Pancreas (tissue), 10 donors: ENCODE results near the gene METTL18. TPM values are rescaled to one million over a fixed set of nuclear protein-coding genes. Genes with fewer than 3 reads are reported as not detected.
"Not testable (repeated sequence)": the region's sequence is repeated elsewhere in the genome, so short reads cannot be mapped to it uniquely, and the experiment has no call there.

ENCODE experiments used
- ATAC-seq, 4 donors: fragments of 200-7000 bp; cut with Tn5 transposase; one replicate each; pipeline versions ENCODE4 v1.8.0 to v1.9.1; 2020; ENCODE audit warnings: mild to moderate bottlenecking in 4 of 4, moderate library complexity in 4 of 4
- DNase-seq, 6 donors: peaks; one replicate each; pipeline ENCODE4 v3.0.0-alpha.2; 2020
- FAIRE-seq: peaks from 2 replicates; lab custom pipeline; 2012; peaks lifted over from hg19 to GRCh38; lab: Jason Lieb, UNC
- H3K27ac ChIP-seq, 4 donors: fragments of 200-600 bp; sonication (generic); 1 replicate in 3 of 4; 2 replicates in 1 of 4; pipeline versions ENCODE4 v1.5.0 to v1.8.0; 2020
- H3K27me3 ChIP-seq, 4 donors: fragments of 200-600 bp; one replicate each; pipeline ENCODE4 v1.8.0; 2021
- H3K36me3 ChIP-seq, 3 donors: fragments of 200-600 bp; sonication (generic) in 1 of 3; one replicate each; pipeline versions ENCODE4 v1.5.0 to v1.8.0; 2020 to 2021
- H3K4me1 ChIP-seq, 3 donors: fragments of 200-600 bp; one replicate each; pipeline ENCODE4 v1.8.0; 2021
- H3K4me3 ChIP-seq, 4 donors: fragments of 200-600 bp; sonication (generic) in 2 of 4; one replicate each; pipeline versions ENCODE4 v1.5.0 to v1.8.0; 2020 to 2021
- H3K9me3 ChIP-seq, 4 donors: fragments of 200-600 bp; one replicate each; pipeline ENCODE4 v1.8.0; 2021
- CTCF ChIP-seq, 4 donors: fragments of 200-600 bp; sonication (generic) in 3 of 4; IDR thresholded peaks; one replicate each; pipeline versions ENCODE4 v1.5.0 to v1.8.0; 2021; ENCODE audit warnings: antibody characterized with exemption in 4 of 4
- WGBS, 2 donors: extraction: QIAGEN DNeasy Blood & Tissue Kit; methylation state at CpG; one replicate each; pipeline ENCODE4 v1.1.7; 2013; 5-methylcytosine and 5-hydroxymethylcytosine counted together
- intact Hi-C, 3 donors: fragments of 100-400 bp; cut with DNase I; formaldehyde crosslinking; loops; one replicate each; pipeline versions ENCODE4 v1.11.1 to v1.14.2; 2022
- polyA plus RNA-seq, 2 donors: library from polyadenylated mRNA; stranded (reverse); fragments of 200-250 nt; gene quantifications; one replicate each; pipeline ENCODE4 v1.2.3, GENCODE V29; 2013
- total RNA-seq, 6 donors: library from RNA; stranded (reverse); fragmentation: NEBNext Ultra II Directional in 4 of 6; extraction: Animal tissue kit (Norgen Biotek cat#: 25700) in 4 of 6; gene quantifications; one replicate each; pipeline versions ENCODE4 v1.2.1 to v1.2.4, GENCODE V29; 2021 to 2023
- donor health status: healthy with polysubstance abuse.
- donor health status: DM: no; HTN: no; CAD: no; lungs with moderate emphysema.
- donor health status: DM: no; HTN: no; CAD: no.
- donor health status: control.
- donor health status: control.
- donor health status: Bipolar disorder and iron deficiency.
- donor health status: DM: yes; HTN: yes; CAD: no.
- donor health status: DM: no; HTN: no; CAD: no.
- donor health status: DM: no; HTN: no; CAD: no.
- donor health status: DM: yes; HTN: yes; CAD: no.

The METTL18 gene
- total and polyA plus RNA-seq, 8 donors, result 1.5 to 5.0 (median 3.5) TPM

DNA sequence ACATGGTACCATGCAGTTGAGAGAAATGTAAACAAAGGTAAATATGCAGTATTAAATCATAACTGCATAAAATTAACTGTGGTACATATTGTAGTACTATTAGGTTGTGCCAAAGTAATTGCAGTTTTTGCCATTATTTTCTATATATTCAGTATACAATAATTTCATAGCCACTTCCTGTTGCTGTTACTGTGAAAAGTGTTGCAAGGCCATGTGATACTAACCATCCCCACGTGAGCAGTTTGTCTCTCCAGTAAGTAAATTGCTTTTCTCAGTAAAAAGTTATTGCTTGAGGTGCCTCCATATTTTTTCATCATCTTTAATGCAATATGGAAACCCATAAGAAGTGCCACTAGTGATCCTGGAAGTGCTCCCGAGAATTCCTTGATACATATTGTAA, 19.6 kb upstream of the METTL18 start:
- FAIRE-seq (no peak), ATAC-seq (no peak), DNase-seq (no peak)
- no peak for TF ChIP-seq CTCF (IDR thresholded peaks at IDR 0.05)
- H3K27ac ChIP-seq, result no peak overlapping the region
- no peaks in the 10 kb centered on the region for H3K36me3 ChIP-seq
- no peaks in the 10 kb centered on the region for H3K4me1 ChIP-seq
- H3K9me3 ChIP-seq, result no peaks in the 10 kb centered on the region
- H3K4me3 ChIP-seq, result no peak overlapping the region
- H3K27me3 ChIP-seq, result no peaks in the 10 kb centered on the region
- intact Hi-C loops, result no loop called here
- WGBS, 2 donors, result 50 to 92% methylated on average over 2 of the region's 2 CpGs

DNA sequence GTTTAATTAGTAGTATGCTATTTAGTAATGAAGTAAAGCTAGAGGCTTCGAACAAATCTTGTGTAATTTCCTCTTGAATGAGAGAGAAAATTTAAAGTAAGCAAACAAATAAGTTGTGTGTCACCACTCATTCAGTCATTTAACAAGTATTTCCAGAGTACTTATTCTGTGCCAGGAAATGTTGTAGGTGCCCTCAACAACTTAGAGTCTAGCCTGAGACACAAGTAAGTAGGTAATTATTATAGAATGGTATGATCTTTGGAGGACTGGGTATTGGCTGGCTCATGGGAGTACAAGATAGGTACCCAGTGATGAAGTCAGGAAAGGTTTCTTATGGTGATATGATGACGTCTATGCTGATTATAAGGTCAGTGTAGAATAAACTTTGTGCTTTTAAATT, 17.4 kb upstream of the METTL18 start:
- intact Hi-C loops, result no loop called here
- no peak overlapping the region for H3K4me3 ChIP-seq
- H3K36me3 ChIP-seq, result peaks cover 0 to 4% (median 0%) of the 10 kb centered on the region in 3 donors
- H3K4me1 ChIP-seq, result no peaks in the 10 kb centered on the region
- no peak overlapping the region for H3K27ac ChIP-seq
- no peaks in the 10 kb centered on the region for H3K9me3 ChIP-seq
- DNase-seq, result no peak
- 86 to 92% methylated on average over 2 of the region's 2 CpGs for WGBS, 2 donors
- ATAC-seq, result no peak
- no peak for FAIRE-seq
- no peaks in the 10 kb centered on the region for H3K27me3 ChIP-seq
- no peak for TF ChIP-seq CTCF (IDR thresholded peaks at IDR 0.05)

DNA sequence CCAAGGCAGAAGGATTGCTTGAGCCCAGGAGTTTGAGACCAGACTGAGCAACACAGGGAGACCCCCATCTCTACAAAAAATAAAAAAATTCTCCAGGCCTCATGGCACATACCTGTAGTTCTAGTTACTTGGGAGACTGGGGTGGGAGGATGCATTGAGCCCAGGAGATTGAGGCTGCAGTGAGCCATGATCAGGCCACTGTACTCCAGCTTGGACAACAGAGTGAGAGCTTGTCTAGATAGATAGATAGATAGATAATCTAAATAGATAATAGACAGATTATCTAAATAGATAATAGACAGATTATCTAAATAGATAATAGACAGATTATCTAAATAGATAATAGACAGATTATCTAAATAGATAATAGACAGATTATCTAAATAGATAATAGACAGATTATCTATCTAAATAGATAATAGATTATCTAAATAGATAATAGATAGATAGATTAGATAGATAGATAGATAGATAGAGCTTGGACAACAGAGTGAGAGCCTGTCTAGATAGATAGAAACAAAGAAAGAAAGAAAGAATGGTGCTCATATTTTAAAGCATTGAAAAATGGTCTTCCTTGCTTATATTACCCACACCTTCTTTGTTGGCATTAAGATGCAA, 16.8 kb upstream of the METTL18 start:
- H3K4me1 ChIP-seq, DNase-seq, FAIRE-seq, H3K4me3 ChIP-seq, ATAC-seq, H3K9me3 ChIP-seq, intact Hi-C loops, H3K27ac ChIP-seq, H3K27me3 ChIP-seq, H3K36me3 ChIP-seq: not testable (repeated sequence)

- TF ChIP-seq CTCF (IDR thresholded peaks at IDR 0.05), result peak in 3 of 4 donors; percentile 29 to 58 (median 34)
- Histone ChIP-seq H3K27me3 (no peaks in the 10 kb centered on the region), H3K36me3 (peaks cover 0 to 4% (median 0%) of the 10 kb centered on the region in 3 donors), H3K4me1 (no peaks in the 10 kb centered on the region), H3K27ac (no peak overlapping the region), H3K4me3 (no peak overlapping the region), H3K9me3 (no peaks in the 10 kb centered on the region)
- ATAC-seq (peak in 3 of 4 donors; percentile 67 to 72 (median 67)), FAIRE-seq (peak; percentile 80), DNase-seq (no peak)
- WGBS, 2 donors, result 52 to 55% methylated on average over 4 of the region's 4 CpGs
- intact Hi-C loops, result loop anchor here in 1 of 3 donors (10.0 kb wide), 2 partner anchors 255 to 335 kb away; no protein-coding TSS in a partner anchor
Measured at GRCh38 chr1:169809370-169810095, 14.8 kb upstream of the METTL18 start.

- FAIRE-seq (no peak), DNase-seq (no peak)
- intact Hi-C loops, result loop anchor here in 1 of 3 donors (10.0 kb wide), 2 partner anchors 250 to 330 kb away; no protein-coding TSS in a partner anchor
Measured at GRCh38 chr1:169804941-169805340, 10.2 kb upstream of the METTL18 start.

More at GRCh38 chr1:169804941-169805340, 10.2 kb upstream of the METTL18 start:
- Histone ChIP-seq H3K9me3 (no peaks in the 10 kb centered on the region), H3K4me1 (no peaks in the 10 kb centered on the region), H3K27ac (no peak overlapping the region), H3K27me3 (no peaks in the 10 kb centered on the region), H3K4me3 (no peak overlapping the region), H3K36me3 (peaks cover 0 to 4% (median 0%) of the 10 kb centered on the region in 3 donors)
- TF ChIP-seq CTCF (IDR thresholded peaks at IDR 0.05), result no peak
- ATAC-seq, result no peak
- 83 to 88% methylated on average over 2 of the region's 2 CpGs for WGBS, 2 donors
